IPS DF 4.7 (cell line): ENCODE results near the gene MTMR10.

Experiments
- DNase-seq: peaks from one replicate; pipeline ENCODE4 v3.0.0-alpha.2; 2013; ENCODE audit warnings: low spot score; ENCODE audit errors: extremely low read depth

MTMR10 gene

GRCh38 chr15:30921781-30922479 lies 69.5 kb downstream of the MTMR10 start:
- no peak for DNase-seq

- no peak for DNase-seq
Observed at GRCh38 chr15:30921106-30921505, 70.3 kb downstream of the MTMR10 start.

- no peak for DNase-seq
Observed at GRCh38 chr15:30919877-30920550, 71.4 kb downstream of the MTMR10 start.

GRCh38 chr15:30918366-30918765 lies 73.1 kb downstream of the MTMR10 start:
- DNase-seq, result no peak

- no peak for DNase-seq
Observed at GRCh38 chr15:30917675-30918074, 73.8 kb downstream of the MTMR10 start.

- DNase-seq, result no peak
Observed at GRCh38 chr15:30917013-30917412, 74.4 kb downstream of the MTMR10 start.

GRCh38 chr15:30913761-30914160 lies 77.7 kb downstream of the MTMR10 start:
- DNase-seq, result no peak

- DNase-seq, result no peak
Observed at GRCh38 chr15:30906366-30906765, 85.1 kb downstream of the MTMR10 start.

GRCh38 chr15:30905821-30906220 lies 85.6 kb downstream of the MTMR10 start:
- no peak for DNase-seq

- no peak for DNase-seq
Observed at GRCh38 chr15:30904812-30905211, 86.6 kb downstream of the MTMR10 start.

GRCh38 chr15:30903497-30904187 lies 87.8 kb downstream of the MTMR10 start, which contains the start of gene FAN1:
Gene FAN1 (plus strand): TSS chr15:30903915. CDS start chr15:30904664, 749 bp downstream.
- peak; percentile 49 for DNase-seq

GRCh38 chr15:30901889-30902288 lies 89.5 kb downstream of the MTMR10 start:
- no peak for DNase-seq

GRCh38 chr15:30896211-30896606 lies 95.2 kb downstream of the MTMR10 start:
- no peak for DNase-seq

- no peak for DNase-seq
Observed at GRCh38 chr15:30895461-30896210, 95.8 kb downstream of the MTMR10 start.

GRCh38 chr15:30889196-30889595 lies 102.2 kb downstream of the MTMR10 start:
- DNase-seq, result no peak
